SK-N-SH (cell line): ENCODE results near the gene PIP5K1C. TPM values are rescaled to one million over a fixed set of nuclear protein-coding genes. Genes with fewer than 3 reads are reported as not detected.

Source experiments
- CTCF ChIA-PET: fragments of 300-600, 350-600 bp; formaldehyde crosslinking; extraction: SDS; loops from one replicate; lab custom pipeline; 2021; lab: Yijun Ruan, JAX
- POLR2A ChIA-PET: fragments of 350-600 bp; sonication (Branson Sonifier 250); formaldehyde crosslinking; extraction: SDS; loops from one replicate; lab custom pipeline; 2020; ENCODE audit warnings: antibody characterized with exemption, inconsistent platforms; lab: Yijun Ruan, JAX
- DNase-seq: peaks from one replicate; pipeline ENCODE4 v3.0.0; 2012
- H2AFZ ChIP-seq: fragments of 200-600 bp; sonication (generic); 2 replicates; pipeline ENCODE4 v1.8.1; 2016; ENCODE audit warnings: antibody characterized with exemption, mild to moderate bottlenecking, low read depth
- H3F3A ChIP-seq: fragments of 200-600 bp; sonication (generic); replicated peaks from 2 replicates; pipeline ENCODE3; 2016; ENCODE audit warnings: antibody characterized with exemption, mild to moderate bottlenecking; ENCODE audit not compliant: insufficient read depth
- H3K27ac ChIP-seq, 2 experiments: fragments of 200-500 bp in 1 of 2; fragments of 200-600 bp in 1 of 2; sonication (Bioruptor generic) in 1 of 2; sonication (generic), shearing (Covaris generic) in 1 of 2; 2 replicates each; pipeline versions ENCODE4 v1.5.1 to v1.6.1; 2014 to 2016; ENCODE audit warnings: low read depth in 2 of 2, inconsistent platforms in 1 of 2, low read length in 1 of 2, mild to moderate bottlenecking in 1 of 2, mixed read lengths in 1 of 2
- H3K27me3 ChIP-seq: fragments of 200-600 bp; sonication (generic), shearing (Covaris generic); 2 replicates; pipeline ENCODE4 v1.6.1; 2016; ENCODE audit warnings: mixed run types; ENCODE audit not compliant: insufficient read depth
- H3K36me3 ChIP-seq, 2 experiments: fragments of 200-500 bp in 1 of 2; fragments of 200-600 bp in 1 of 2; sonication (Bioruptor generic) in 1 of 2; sonication (generic) in 1 of 2; replicated peaks in 1 of 2; 2 replicates each; pipeline versions ENCODE3 to v1.5.1; 2014 to 2016; ENCODE audit warnings: low read length in 1 of 2, mild to moderate bottlenecking in 1 of 2; ENCODE audit not compliant: insufficient read depth in 2 of 2, control insufficient read depth in 1 of 2
- H3K4me1 ChIP-seq, 2 experiments: fragments of 200-500 bp in 1 of 2; fragments of 200-600 bp in 1 of 2; sonication (Bioruptor generic) in 1 of 2; sonication (generic), shearing (Covaris generic) in 1 of 2; 2 replicates each; pipeline versions ENCODE4 v1.5.1 to v1.6.1; 2014 to 2016; ENCODE audit warnings: low read depth in 1 of 2, low read length in 1 of 2, mixed run types in 1 of 2; ENCODE audit not compliant: insufficient read depth in 2 of 2, control insufficient read depth in 1 of 2
- H3K4me2 ChIP-seq: fragments of 200-600 bp; sonication (generic), shearing (Covaris generic); 2 replicates; pipeline ENCODE4 v1.6.1; 2017; ENCODE audit warnings: mixed run types
- H3K4me3 ChIP-seq, 2 experiments: fragments of 200-500 bp in 1 of 2; fragments of 200-600 bp in 1 of 2; sonication (Bioruptor generic) in 1 of 2; sonication (generic), shearing (Covaris generic) in 1 of 2; 2 replicates each; pipeline versions ENCODE4 v1.5.1 to v1.8.1; 2014 to 2016; ENCODE audit warnings: low read depth in 2 of 2, inconsistent platforms in 1 of 2, low read length in 1 of 2, mild to moderate bottlenecking in 1 of 2, mixed read lengths in 1 of 2, moderate library complexity in 1 of 2
- H3K79me2 ChIP-seq: fragments of 200-600 bp; sonication (generic); 2 replicates; pipeline ENCODE4 v1.8.1; 2017; ENCODE audit warnings: mild to moderate bottlenecking; ENCODE audit not compliant: insufficient read depth
- H3K9ac ChIP-seq: fragments of 200-600 bp; sonication (generic); 2 replicates; pipeline ENCODE4 v1.6.1; 2017; ENCODE audit warnings: mixed run types
- H3K9me2 ChIP-seq: fragments of 200-600 bp; sonication (generic); 2 replicates; pipeline ENCODE4 v1.6.1; 2017; ENCODE audit warnings: mixed run types
- H3K9me3 ChIP-seq: fragments of 200-600 bp; sonication (generic); 2 replicates; pipeline ENCODE4 v1.6.1; 2017; ENCODE audit warnings: mixed run types, mild to moderate bottlenecking, moderate library complexity
- H4K20me1 ChIP-seq: fragments of 200-600 bp; sonication (generic); 2 replicates; pipeline ENCODE4 v1.6.1; 2017; ENCODE audit warnings: mild to moderate bottlenecking, mixed run types; ENCODE audit not compliant: insufficient read depth
- CTCF ChIP-seq: fragments of 200-600 bp; sonication (generic); IDR thresholded peaks from 2 replicates; pipeline ENCODE4 v1.6.1; 2017; ENCODE audit warnings: antibody characterized with exemption, mild to moderate bottlenecking, moderate library complexity
- MXI1 ChIP-seq: IDR thresholded peaks from 2 replicates; pipeline ENCODE4 v1.6.1; 2012; ENCODE audit warnings: mild to moderate bottlenecking, low read depth, low read length, improper control_type of control experiment
- REST ChIP-seq: IDR thresholded peaks from 2 replicates; pipeline ENCODE4 v1.6.1; 2012; ENCODE audit warnings: mild to moderate bottlenecking, low read depth, low read length, moderate library complexity
- RXRA ChIP-seq: IDR thresholded peaks from 2 replicates; pipeline ENCODE4 v1.4.0; 2012; ENCODE audit warnings: low read depth, mild to moderate bottlenecking, borderline replicate concordance
- SMC3 ChIP-seq: IDR thresholded peaks from 2 replicates; pipeline ENCODE4 v1.6.1; 2012; ENCODE audit warnings: low read depth, low read length, improper control_type of control experiment
- TAF1 ChIP-seq: IDR thresholded peaks from 2 replicates; pipeline ENCODE4 v1.6.1; 2012; ENCODE audit warnings: low read depth, mild to moderate bottlenecking, low read length, moderate library complexity, borderline replicate concordance
- TCF12 ChIP-seq: IDR thresholded peaks from 2 replicates; pipeline ENCODE4 v1.4.0; 2012
- WGBS: methylation state at CpG from one replicate; pipeline ENCODE4 v1.1.6; 2017; ENCODE audit warnings: low lambda C conversion rate; 5-methylcytosine and 5-hydroxymethylcytosine counted together
- polyA plus RNA-seq, 3 experiments: library from polyadenylated mRNA; depleted of rRNA; stranded (reverse); fragments of >200 nt; gene quantifications; 2 replicates each; pipeline ENCODE4 v1.2.3, GENCODE V29; 2012
- TF ChIP-seq, protein P1 (sequence below): IDR thresholded peaks from 2 replicates; pipeline ENCODE4 v1.4.0; 2012; ENCODE audit warnings: low read depth, borderline replicate concordance

Gene PIP5K1C
- polyA plus RNA-seq, 1 of the 3 experiments (the other 2 are of a cell fraction), result 12.3 TPM

GRCh38 chr19:3660493-3661219, 39.6 kb downstream of the PIP5K1C start:
- no peak overlapping the region for H3K4me3 ChIP-seq
- no peak for DNase-seq
- CTCF ChIA-PET, result interaction anchor here (1.0 to 2.6 kb wide), 4 partner anchors 11 to 58 kb away, joined by 4 to 7 read pairs (median 5); partner anchors contain the start of gene TJP3
- H3F3A ChIP-seq, result no peaks in the 10 kb centered on the region
- no peak overlapping the region for H3K27ac ChIP-seq
- H4K20me1 ChIP-seq, result no peaks in the 10 kb centered on the region
- TF ChIP-seq SMC3, result no peak
- TF ChIP-seq, protein P1, sequence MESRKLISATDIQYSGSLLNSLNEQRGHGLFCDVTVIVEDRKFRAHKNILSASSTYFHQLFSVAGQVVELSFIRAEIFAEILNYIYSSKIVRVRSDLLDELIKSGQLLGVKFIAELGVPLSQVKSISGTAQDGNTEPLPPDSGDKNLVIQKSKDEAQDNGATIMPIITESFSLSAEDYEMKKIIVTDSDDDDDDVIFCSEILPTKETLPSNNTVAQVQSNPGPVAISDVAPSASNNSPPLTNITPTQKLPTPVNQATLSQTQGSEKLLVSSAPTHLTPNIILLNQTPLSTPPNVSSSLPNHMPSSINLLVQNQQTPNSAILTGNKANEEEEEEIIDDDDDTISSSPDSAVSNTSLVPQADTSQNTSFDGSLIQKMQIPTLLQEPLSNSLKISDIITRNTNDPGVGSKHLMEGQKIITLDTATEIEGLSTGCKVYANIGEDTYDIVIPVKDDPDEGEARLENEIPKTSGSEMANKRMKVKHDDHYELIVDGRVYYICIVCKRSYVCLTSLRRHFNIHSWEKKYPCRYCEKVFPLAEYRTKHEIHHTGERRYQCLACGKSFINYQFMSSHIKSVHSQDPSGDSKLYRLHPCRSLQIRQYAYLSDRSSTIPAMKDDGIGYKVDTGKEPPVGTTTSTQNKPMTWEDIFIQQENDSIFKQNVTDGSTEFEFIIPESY, result no peak
- no peak for TF ChIP-seq CTCF
- no peak for TF ChIP-seq RXRA
- TF ChIP-seq REST, result no peak
- TF ChIP-seq TAF1, result no peak
- TF ChIP-seq TCF12, result no peak
- no peak for TF ChIP-seq MXI1
- TF ChIP-seq, all 33 proteins: peak for 0
- Histone ChIP-seq H3K79me2 (no peaks in the 10 kb centered on the region), H3K4me2 (no peak overlapping the region), H3K9me2 (no peaks in the 10 kb centered on the region), H2AFZ (no peak overlapping the region), H3K9ac (no peak overlapping the region), H3K4me1 (peaks cover 0 to 1% of the 10 kb centered on the region in 2 experiments; a peak in 2 of 4 replicates), H3K27me3 (no peaks in the 10 kb centered on the region), H3K36me3 (peaks cover 0 to 11% of the 10 kb centered on the region in 2 experiments), H3K9me3 (no peaks in the 10 kb centered on the region)
- POLR2A ChIA-PET, result interaction anchor here (0.5 kb wide), 1 partner anchor 57 kb away, joined by 4 read pairs; no protein-coding TSS in a partner anchor
- 95% methylated on average over 13 of the region's 23 CpGs for WGBS
